ENCODE data around the gene PCDH9.

PCDH9 gene

DNA sequence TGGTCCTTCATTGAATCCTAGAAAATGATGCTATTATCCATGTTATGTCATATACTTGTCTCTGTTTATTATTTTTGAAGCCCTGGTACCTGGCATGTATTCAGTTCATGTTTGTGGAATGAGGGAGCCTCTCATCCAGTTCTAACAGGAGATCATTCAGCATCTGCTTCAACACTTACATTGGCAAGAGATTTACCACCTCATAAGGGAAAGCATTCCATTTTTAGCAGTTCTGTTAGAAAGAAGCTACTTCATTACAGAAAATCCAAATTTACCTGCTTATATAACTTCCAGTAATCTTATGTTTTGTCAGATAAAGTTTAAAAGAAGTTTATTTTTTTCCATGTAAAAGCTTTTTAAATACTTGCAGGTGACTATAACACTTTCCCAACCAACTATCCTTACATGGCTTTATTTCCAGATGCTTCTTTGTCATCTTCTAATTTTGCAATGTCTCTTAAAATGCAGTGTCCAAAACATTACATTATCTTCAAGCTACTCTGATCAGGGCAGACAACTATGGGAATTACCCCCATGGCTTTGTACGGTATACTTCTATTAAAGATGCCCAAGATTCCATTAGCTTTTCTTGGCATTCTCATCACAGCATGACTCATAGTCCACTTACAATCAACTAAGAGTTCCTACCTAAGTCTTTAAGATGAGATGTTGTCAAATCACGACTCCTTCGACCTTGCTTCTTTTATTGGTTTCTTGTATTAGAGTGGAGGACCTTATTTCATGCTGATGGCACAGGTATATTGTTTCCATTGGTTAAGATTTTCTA, 262.1 kb downstream of the PCDH9 start:
- no peak for DNase-seq (ENCODE audit: low read depth)
- no peak overlapping the region for H3K9ac ChIP-seq (ENCODE audit: low read length)
- no peaks in the 10 kb centered on the region for H3K36me3 ChIP-seq (ENCODE audit: control insufficient read depth, insufficient read depth, low read length, severe bottlenecking)
- peaks cover 3% of the 10 kb centered on the region for H3K4me1 ChIP-seq (ENCODE audit: control insufficient read depth, insufficient read depth, low read length)
- no peaks in the 10 kb centered on the region for H3K27me3 ChIP-seq (replicated peaks; ENCODE audit: control insufficient read depth, insufficient read depth, low read length)
- no peak overlapping the region for H3K4me3 ChIP-seq (ENCODE audit: low read length)
- no peaks in the 10 kb centered on the region for H3K9me3 ChIP-seq (ENCODE audit: control insufficient read depth, low read length)

DNA sequence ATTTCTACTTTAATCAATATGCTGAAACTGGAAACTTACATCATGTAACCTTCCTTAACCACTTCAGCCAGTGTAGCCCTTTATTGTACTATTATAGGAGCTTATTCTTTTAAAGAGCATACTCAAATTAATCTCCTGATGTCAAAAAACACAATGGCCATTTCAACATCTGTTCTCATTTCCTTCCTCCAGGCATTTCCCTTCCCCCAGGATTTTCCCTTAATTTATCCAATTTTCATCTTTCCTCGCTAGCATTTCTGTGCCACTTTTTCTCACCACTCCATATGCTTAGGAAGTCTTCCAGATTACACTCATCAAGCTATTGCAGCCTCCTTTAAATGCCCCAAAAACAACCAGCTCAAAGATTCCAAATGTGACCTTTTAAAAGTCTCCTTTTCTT, 265.0 kb downstream of the PCDH9 start:
- Histone ChIP-seq H3K4me3 (ENCODE audit: low read length) (no peak overlapping the region), H3K27me3 (replicated peaks; ENCODE audit: control insufficient read depth, insufficient read depth, low read length) (no peaks in the 10 kb centered on the region), H3K9me3 (ENCODE audit: control insufficient read depth, low read length) (no peaks in the 10 kb centered on the region), H3K9ac (ENCODE audit: low read length) (no peak overlapping the region), H3K4me1 (ENCODE audit: control insufficient read depth, insufficient read depth, low read length) (no peaks in the 10 kb centered on the region), H3K36me3 (ENCODE audit: control insufficient read depth, insufficient read depth, low read length, severe bottlenecking) (no peaks in the 10 kb centered on the region)
- no peak for DNase-seq (ENCODE audit: low read depth)

DNA sequence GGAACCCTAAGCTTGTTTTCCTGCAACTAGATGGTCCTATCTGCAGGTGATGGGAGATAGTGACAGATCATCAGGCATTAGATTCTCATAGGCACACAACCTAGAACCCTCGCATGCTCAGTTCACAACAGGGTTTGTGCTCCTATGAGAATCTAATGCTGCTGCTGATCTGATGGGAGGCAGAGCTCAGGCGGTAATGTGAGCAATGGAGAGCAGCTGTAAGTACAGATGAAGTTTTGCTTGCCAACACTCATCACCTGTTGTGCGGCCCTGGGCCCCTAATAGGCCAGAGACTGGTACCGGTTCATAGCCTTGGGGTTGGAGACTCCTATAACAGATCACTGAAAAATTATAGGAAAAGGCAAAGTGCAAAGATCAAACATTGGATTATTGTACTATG, 267.2 kb downstream of the PCDH9 start:
- DNase-seq (ENCODE audit: low read depth), result no peak
- H3K9ac ChIP-seq (ENCODE audit: low read length), result no peak overlapping the region
- H3K36me3 ChIP-seq (ENCODE audit: control insufficient read depth, insufficient read depth, low read length, severe bottlenecking), result no peaks in the 10 kb centered on the region
- no peaks in the 10 kb centered on the region for H3K9me3 ChIP-seq (ENCODE audit: control insufficient read depth, low read length)
- H3K4me1 ChIP-seq (ENCODE audit: control insufficient read depth, insufficient read depth, low read length), result no peaks in the 10 kb centered on the region
- no peak overlapping the region for H3K4me3 ChIP-seq (ENCODE audit: low read length)
- H3K27me3 ChIP-seq (replicated peaks; ENCODE audit: control insufficient read depth, insufficient read depth, low read length), result no peaks in the 10 kb centered on the region

DNA sequence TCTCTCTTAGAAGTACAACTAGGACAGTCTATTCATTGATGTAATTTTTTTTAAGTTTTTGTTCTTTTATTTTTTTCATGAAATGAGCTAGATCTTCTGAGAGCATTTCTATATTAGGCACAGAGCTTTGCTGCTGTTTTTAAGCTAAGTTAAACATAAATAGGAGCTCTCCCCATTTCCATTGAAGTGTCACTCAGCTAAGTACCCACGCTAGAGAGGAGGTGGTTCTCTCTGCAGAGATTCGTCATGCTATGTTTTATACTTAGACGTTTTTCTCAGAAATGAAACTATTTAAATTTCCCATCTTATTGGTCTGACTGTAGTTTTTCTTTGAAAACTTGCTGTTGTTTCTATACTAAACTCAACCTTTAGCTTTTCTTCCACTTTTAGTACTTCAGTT, 271.5 kb downstream of the PCDH9 start:
- H3K36me3 ChIP-seq (ENCODE audit: control insufficient read depth, insufficient read depth, low read length, severe bottlenecking), result no peaks in the 10 kb centered on the region
- no peak overlapping the region for H3K9ac ChIP-seq (ENCODE audit: low read length)
- no peaks in the 10 kb centered on the region for H3K9me3 ChIP-seq (ENCODE audit: control insufficient read depth, low read length)
- no peaks in the 10 kb centered on the region for H3K4me1 ChIP-seq (ENCODE audit: control insufficient read depth, insufficient read depth, low read length)
- no peaks in the 10 kb centered on the region for H3K27me3 ChIP-seq (replicated peaks; ENCODE audit: control insufficient read depth, insufficient read depth, low read length)
- DNase-seq (ENCODE audit: low read depth), result no peak
- H3K4me3 ChIP-seq (ENCODE audit: low read length), result no peak overlapping the region

DNA sequence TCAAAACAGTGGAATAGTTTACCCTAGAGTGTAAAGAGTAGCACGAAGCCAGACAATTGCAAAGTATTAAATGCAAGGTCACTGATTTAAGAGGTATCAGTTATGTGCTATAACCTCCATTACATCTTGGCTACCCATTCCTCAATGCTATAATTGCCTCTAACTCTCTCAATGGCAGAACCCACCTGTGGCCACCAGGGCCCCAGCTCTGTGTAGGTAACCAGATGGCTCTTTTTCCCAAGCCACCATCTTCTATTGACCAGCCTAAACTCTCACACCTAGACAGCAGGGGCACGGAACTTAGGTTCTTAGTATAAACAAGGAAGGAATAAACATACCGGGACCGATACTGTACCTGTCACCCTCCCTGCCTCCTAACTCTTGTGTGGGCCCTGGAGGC, 277.6 kb downstream of the PCDH9 start:
- no peaks in the 10 kb centered on the region for H3K27me3 ChIP-seq (replicated peaks; ENCODE audit: control insufficient read depth, insufficient read depth, low read length)
- no peak for DNase-seq (ENCODE audit: low read depth)
- H3K36me3 ChIP-seq (ENCODE audit: control insufficient read depth, insufficient read depth, low read length, severe bottlenecking), result no peaks in the 10 kb centered on the region
- no peak overlapping the region for H3K9ac ChIP-seq (ENCODE audit: low read length)
- no peaks in the 10 kb centered on the region for H3K9me3 ChIP-seq (ENCODE audit: control insufficient read depth, low read length)
- no peaks in the 10 kb centered on the region for H3K4me1 ChIP-seq (ENCODE audit: control insufficient read depth, insufficient read depth, low read length)
- H3K4me3 ChIP-seq (ENCODE audit: low read length), result no peak overlapping the region

DNA sequence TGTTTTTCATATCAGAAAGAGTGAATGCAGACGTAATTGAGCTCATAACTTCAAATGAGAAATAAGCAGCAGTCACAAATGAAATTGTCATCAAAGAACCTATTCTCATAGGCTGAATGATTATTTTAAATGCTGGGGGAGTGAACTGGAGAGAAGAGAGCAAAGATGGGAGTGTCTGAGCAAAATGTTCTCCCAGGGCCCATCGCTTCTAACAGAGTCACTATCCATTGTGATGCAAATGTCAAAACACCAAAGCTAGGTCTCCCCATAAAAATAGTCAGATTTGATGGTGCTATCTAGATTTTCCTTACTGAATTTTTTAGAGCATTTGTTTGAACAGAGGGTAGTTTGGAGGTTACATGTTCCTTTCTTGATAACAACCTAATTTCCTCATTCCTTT, 278.7 kb downstream of the PCDH9 start:
- no peaks in the 10 kb centered on the region for H3K27me3 ChIP-seq (replicated peaks; ENCODE audit: control insufficient read depth, insufficient read depth, low read length)
- H3K4me1 ChIP-seq (ENCODE audit: control insufficient read depth, insufficient read depth, low read length), result no peaks in the 10 kb centered on the region
- H3K36me3 ChIP-seq (ENCODE audit: control insufficient read depth, insufficient read depth, low read length, severe bottlenecking), result no peaks in the 10 kb centered on the region
- no peak overlapping the region for H3K4me3 ChIP-seq (ENCODE audit: low read length)
- H3K9ac ChIP-seq (ENCODE audit: low read length), result no peak overlapping the region
- H3K9me3 ChIP-seq (ENCODE audit: control insufficient read depth, low read length), result no peaks in the 10 kb centered on the region
- DNase-seq (ENCODE audit: low read depth), result no peak

DNA sequence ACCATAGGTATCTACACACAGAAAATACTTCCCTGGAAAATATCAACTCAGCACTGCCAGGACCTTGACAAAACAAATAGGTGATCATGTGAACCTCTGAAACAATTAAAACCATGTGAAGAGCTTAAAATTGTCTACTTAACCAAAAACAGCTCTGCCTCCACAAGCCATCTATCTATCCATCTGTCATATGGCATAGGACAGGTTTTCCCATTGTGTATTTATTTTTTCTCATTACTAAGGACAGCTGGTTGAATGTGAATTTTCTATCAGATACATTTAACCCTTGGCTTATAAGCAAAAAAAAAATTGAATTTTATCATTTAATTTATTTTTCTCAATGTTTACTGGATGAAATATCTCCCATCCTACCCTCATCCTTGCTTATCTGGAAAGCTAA, 279.5 kb downstream of the PCDH9 start:
- no peaks in the 10 kb centered on the region for H3K9me3 ChIP-seq (ENCODE audit: control insufficient read depth, low read length)
- DNase-seq (ENCODE audit: low read depth), result no peak
- no peak overlapping the region for H3K9ac ChIP-seq (ENCODE audit: low read length)
- H3K36me3 ChIP-seq (ENCODE audit: control insufficient read depth, insufficient read depth, low read length, severe bottlenecking), result no peaks in the 10 kb centered on the region
- no peaks in the 10 kb centered on the region for H3K4me1 ChIP-seq (ENCODE audit: control insufficient read depth, insufficient read depth, low read length)
- H3K4me3 ChIP-seq (ENCODE audit: low read length), result no peak overlapping the region
- no peaks in the 10 kb centered on the region for H3K27me3 ChIP-seq (replicated peaks; ENCODE audit: control insufficient read depth, insufficient read depth, low read length)

DNA sequence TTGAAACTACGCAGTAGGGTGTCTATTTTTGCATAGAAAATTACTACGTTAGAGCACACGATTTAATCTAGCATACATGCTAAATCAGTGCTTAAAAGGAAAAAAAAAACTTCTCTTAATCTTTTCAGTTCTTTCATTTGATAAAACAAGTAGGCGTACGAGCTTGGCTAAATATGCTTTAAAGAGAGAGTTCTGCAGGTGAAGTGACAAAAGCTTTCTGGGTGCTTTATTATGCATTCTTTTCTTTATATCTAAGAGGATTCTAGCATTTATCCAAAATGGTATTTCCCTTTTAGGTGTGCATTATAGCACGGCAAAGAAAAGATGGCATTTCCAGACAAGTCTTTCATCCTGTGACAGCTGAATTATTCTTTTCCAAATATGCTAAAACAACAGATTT, 281.2 kb downstream of the PCDH9 start:
- no peak for DNase-seq (ENCODE audit: low read depth)

DNA sequence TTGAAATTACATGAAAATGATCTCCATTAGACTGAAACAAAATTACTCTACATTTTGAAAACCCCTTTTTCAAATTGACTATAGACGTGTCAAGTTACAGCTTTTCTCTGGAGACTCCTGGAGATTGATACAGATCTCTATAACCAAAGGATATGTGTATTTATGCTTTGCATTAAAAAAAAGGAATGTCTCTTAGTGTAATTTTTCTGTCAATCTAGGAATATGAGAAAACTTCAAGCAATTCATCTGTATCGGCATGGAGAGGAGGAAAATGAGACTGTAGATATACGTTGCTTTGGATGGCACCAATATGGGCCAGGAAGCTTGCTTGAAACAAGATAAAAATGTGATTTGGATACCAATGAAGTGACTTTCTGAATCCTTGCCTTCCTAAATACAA, 286.6 kb downstream of the PCDH9 start:
- H3K36me3 ChIP-seq (ENCODE audit: control insufficient read depth, insufficient read depth, low read length, severe bottlenecking), result no peaks in the 10 kb centered on the region
- H3K9ac ChIP-seq (ENCODE audit: low read length), result no peak overlapping the region
- H3K9me3 ChIP-seq (ENCODE audit: control insufficient read depth, low read length), result no peaks in the 10 kb centered on the region
- no peaks in the 10 kb centered on the region for H3K4me1 ChIP-seq (ENCODE audit: control insufficient read depth, insufficient read depth, low read length)
- no peak for DNase-seq (ENCODE audit: low read depth)
- H3K4me3 ChIP-seq (ENCODE audit: low read length), result no peak overlapping the region
- no peaks in the 10 kb centered on the region for H3K27me3 ChIP-seq (replicated peaks; ENCODE audit: control insufficient read depth, insufficient read depth, low read length)

More for the DNA sequence above, 281.2 kb downstream of the PCDH9 start:
- Histone ChIP-seq H3K9ac (ENCODE audit: low read length) (no peak overlapping the region), H3K27me3 (replicated peaks; ENCODE audit: control insufficient read depth, insufficient read depth, low read length) (no peaks in the 10 kb centered on the region), H3K9me3 (ENCODE audit: control insufficient read depth, low read length) (no peaks in the 10 kb centered on the region), H3K4me1 (ENCODE audit: control insufficient read depth, insufficient read depth, low read length) (no peaks in the 10 kb centered on the region), H3K4me3 (ENCODE audit: low read length) (no peak overlapping the region), H3K36me3 (ENCODE audit: control insufficient read depth, insufficient read depth, low read length, severe bottlenecking) (no peaks in the 10 kb centered on the region)

DNA sequence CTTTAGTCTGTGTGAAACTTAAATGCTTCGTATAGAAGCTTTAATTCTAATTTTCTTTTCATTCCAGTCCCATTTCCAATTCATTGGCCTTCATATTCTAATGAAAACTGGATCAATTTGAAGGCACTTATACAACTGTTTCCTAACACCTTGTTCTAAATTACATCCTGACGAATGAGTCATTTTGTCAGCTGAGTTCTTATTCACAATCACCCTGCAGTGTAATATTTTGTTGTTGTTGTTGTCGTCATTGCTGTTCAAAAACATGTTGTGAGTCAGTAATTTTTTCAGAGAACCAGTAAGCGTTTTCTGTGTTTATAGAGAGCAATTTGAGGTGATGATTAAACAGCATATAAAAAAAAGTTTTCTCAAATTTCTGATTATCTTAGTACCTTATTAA, 290.0 kb downstream of the PCDH9 start:
- no peaks in the 10 kb centered on the region for H3K36me3 ChIP-seq (ENCODE audit: control insufficient read depth, insufficient read depth, low read length, severe bottlenecking)
- H3K4me1 ChIP-seq (ENCODE audit: control insufficient read depth, insufficient read depth, low read length), result no peaks in the 10 kb centered on the region
- no peak for DNase-seq (ENCODE audit: low read depth)
- no peaks in the 10 kb centered on the region for H3K9me3 ChIP-seq (ENCODE audit: control insufficient read depth, low read length)
- no peak overlapping the region for H3K4me3 ChIP-seq (ENCODE audit: low read length)
- H3K9ac ChIP-seq (ENCODE audit: low read length), result no peak overlapping the region
- H3K27me3 ChIP-seq (replicated peaks; ENCODE audit: control insufficient read depth, insufficient read depth, low read length), result no peaks in the 10 kb centered on the region

DNA sequence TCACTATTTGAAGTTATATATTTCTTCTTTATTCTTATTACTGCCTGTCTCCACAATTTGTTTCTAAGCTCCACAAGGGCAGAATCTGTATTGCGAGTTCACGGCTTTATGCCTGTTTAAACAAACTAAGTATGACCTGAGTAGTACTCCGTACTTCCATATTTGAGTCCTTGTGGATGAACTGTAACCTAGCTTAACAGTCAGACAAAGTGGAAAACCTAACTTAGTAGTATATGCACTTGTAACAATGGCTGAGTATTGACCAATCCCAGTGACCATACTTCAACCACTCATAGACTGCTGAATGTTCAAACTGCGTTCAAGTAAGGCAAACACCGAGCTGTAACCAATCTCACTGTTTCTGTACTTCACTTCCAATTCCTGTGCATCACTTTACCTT, 292.7 kb downstream of the PCDH9 start:
- no peaks in the 10 kb centered on the region for H3K27me3 ChIP-seq (replicated peaks; ENCODE audit: control insufficient read depth, insufficient read depth, low read length)

DNA sequence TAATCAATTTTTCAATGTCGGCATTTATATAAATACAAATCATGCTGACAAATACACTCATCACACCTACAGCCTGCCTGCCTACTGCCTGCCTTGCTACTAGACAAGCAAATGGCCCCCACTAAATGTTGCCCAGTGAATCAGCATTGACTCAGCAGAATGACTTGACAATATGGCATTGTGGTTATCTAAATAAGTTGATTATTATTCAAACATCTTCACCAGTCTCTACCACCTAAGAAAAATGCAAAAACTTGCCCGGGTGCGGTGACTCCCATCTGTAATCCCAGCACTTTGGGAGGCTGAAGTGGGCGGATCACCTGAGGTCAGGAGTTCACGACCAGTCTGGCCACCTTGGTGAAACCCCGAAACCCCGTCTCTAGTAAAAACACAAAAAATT, 296.1 kb downstream of the PCDH9 start:
- no peaks in the 10 kb centered on the region for H3K36me3 ChIP-seq (ENCODE audit: control insufficient read depth, insufficient read depth, low read length, severe bottlenecking)

More for the DNA sequence above, 292.7 kb downstream of the PCDH9 start:
- Histone ChIP-seq H3K36me3 (ENCODE audit: control insufficient read depth, insufficient read depth, low read length, severe bottlenecking) (no peaks in the 10 kb centered on the region), H3K4me1 (ENCODE audit: control insufficient read depth, insufficient read depth, low read length) (no peaks in the 10 kb centered on the region), H3K4me3 (ENCODE audit: low read length) (no peak overlapping the region), H3K9ac (ENCODE audit: low read length) (no peak overlapping the region), H3K9me3 (ENCODE audit: control insufficient read depth, low read length) (no peaks in the 10 kb centered on the region)
- no peak for DNase-seq (ENCODE audit: low read depth)

More for the DNA sequence above, 296.1 kb downstream of the PCDH9 start:
- no peaks in the 10 kb centered on the region for H3K4me1 ChIP-seq (ENCODE audit: control insufficient read depth, insufficient read depth, low read length)
- H3K9me3 ChIP-seq (ENCODE audit: control insufficient read depth, low read length), result no peaks in the 10 kb centered on the region
- H3K27me3 ChIP-seq (replicated peaks; ENCODE audit: control insufficient read depth, insufficient read depth, low read length), result no peaks in the 10 kb centered on the region
- H3K4me3 ChIP-seq (ENCODE audit: low read length), result no peak overlapping the region
- no peak overlapping the region for H3K9ac ChIP-seq (ENCODE audit: low read length)
- peak; percentile 14 for DNase-seq (ENCODE audit: low read depth)
